ENCODE results near the gene AKAP6. TPM values are rescaled to one million over a fixed set of nuclear protein-coding genes. Genes with fewer than 3 reads are reported as not detected.

AKAP6 gene
- total and polyA plus RNA-seq, 10 of the 15 experiments (the other 5 are each of a cell fraction or from before 2014, with no cell fraction given) = 0.35 to 5.9 (median 2.2) TPM

GRCh38 chr14:32403688-32404087, 74.6 kb downstream of the AKAP6 start (continued):
- TF ChIP-seq PRDM15 (CRISPR knock-in tag; IDR thresholded peaks at IDR 0.05) = no peak

GRCh38 chr14:32404784-32405573, 75.9 kb downstream of the AKAP6 start:
- FAIRE-seq = no peak
- ChIA-PET CTCF (no interaction called here), SMC1A (ENCODE audit: uncharacterized antibody, unreplicated experiment) (no interaction called here), RAD21 (ENCODE audit: unreplicated experiment) (no interaction called here), POLR2A (interaction anchor here (0.6 kb wide), 1 partner anchor 204 kb away, joined by 5 read pairs; no protein-coding TSS in a partner anchor)
- Histone ChIP-seq H3K4me3 (no peak overlapping the region), H3K27ac (ENCODE audit: control insufficient read depth, insufficient read depth) (no peak overlapping the region), H3K4me2 (ENCODE audit: control insufficient read depth, insufficient read depth) (no peak overlapping the region), H3K9me3 (replicated peaks; ENCODE audit: control insufficient read depth, insufficient read depth, low read length) (no peaks in the 10 kb centered on the region), H3K36me3 (ENCODE audit: control insufficient read depth in 2 of 2, insufficient read depth in 2 of 2, low read length in 1 of 2) (no peaks in the 10 kb centered on the region), H3K9ac (ENCODE audit: control insufficient read depth, insufficient read depth, low read length) (no peak overlapping the region), H2AFZ (ENCODE audit: control insufficient read depth, low read depth, low read length) (no peak overlapping the region), H3K27me3 (replicated peaks in 1 of 2; ENCODE audit: control insufficient read depth in 2 of 2, insufficient read depth in 2 of 2, low read length in 1 of 2) (no peaks in the 10 kb centered on the region; a peak in 1 of 4 replicates), H3K4me1 (ENCODE audit: control insufficient read depth, insufficient read depth, low read length) (no peaks in the 10 kb centered on the region), H3K79me2 (ENCODE audit: control insufficient read depth, insufficient read depth, low read length) (no peaks in the 10 kb centered on the region), H4K20me1 (ENCODE audit: control insufficient read depth, insufficient read depth) (no peaks in the 10 kb centered on the region)
- TF ChIP-seq TCF7 (IDR thresholded peaks at IDR 0.05; ENCODE audit: borderline replicate concordance) (no peak), EGR1 (IDR thresholded peaks at IDR 0.05; ENCODE audit: borderline replicate concordance in 1 of 2, low read depth in 2 of 2, low read length in 2 of 2) (no peak), POLR2A (IDR thresholded peaks at IDR 0.05; ENCODE audit: low read depth, low read length) (no peak), POLR2AphosphoS2 (IDR thresholded peaks at IDR 0.05; ENCODE audit: low read depth, low read length) (no peak), KLF5 (IDR thresholded peaks at IDR 0.05; ENCODE audit: partially characterized antibody) (no peak), HCFC1 (IDR thresholded peaks at IDR 0.05; ENCODE audit: low read length) (no peak), RELA (IDR thresholded peaks at IDR 0.05; ENCODE audit: borderline replicate concordance, partially characterized antibody) (no peak), USF2 (IDR thresholded peaks at IDR 0.05; ENCODE audit: borderline replicate concordance, low read depth, low read length) (no peak), BCL3 (IDR thresholded peaks at IDR 0.05; ENCODE audit: borderline replicate concordance, insufficient read depth, low read depth, low read length, poor library complexity, severe bottlenecking) (no peak)
- in situ Hi-C loops (cut with MboI) = no loop called here
- intact Hi-C loops (cut with micrococcal nuclease; ENCODE audit: unreplicated experiment) = no loop called here
- ATAC-seq = no peak
- no peak for DNase-seq (ENCODE audit: low read depth, low spot score)
- no TSS peak for BruUV-seq (replicated peaks)
